GM21447 (cell line): ENCODE results near the gene IFI44.

Source experiments
- ATAC-seq: cut with Tn5 transposase; IDR thresholded peaks from one replicate; pipeline ENCODE4 v1.9.1; 2021; ENCODE audit not compliant: unreplicated experiment

The IFI44 gene

DNA sequence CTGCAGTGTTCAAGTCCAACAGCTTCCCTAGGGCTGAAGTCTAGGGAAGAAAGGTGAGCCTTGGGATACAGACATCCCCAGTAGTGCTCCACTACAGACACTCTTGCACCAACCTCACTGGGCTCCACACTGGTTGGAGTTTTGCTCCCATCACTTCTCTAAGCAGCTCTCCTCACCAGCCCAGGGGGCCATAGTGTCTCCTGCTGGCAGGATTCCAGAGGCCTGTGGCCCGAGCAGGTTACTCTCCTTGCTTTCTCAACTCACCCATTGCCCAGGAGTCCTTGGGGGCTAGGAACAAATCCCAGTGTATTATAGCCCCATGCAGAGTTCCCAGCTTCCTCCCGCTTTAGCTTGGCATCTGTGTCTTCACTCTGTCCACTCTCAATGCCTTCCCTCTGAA, 52.8 kb downstream of the IFI44 start:
- ATAC-seq, result no peak

- ATAC-seq, result no peak
Observed at GRCh38 chr1:78703806-78704205, 54.2 kb downstream of the IFI44 start.

DNA sequence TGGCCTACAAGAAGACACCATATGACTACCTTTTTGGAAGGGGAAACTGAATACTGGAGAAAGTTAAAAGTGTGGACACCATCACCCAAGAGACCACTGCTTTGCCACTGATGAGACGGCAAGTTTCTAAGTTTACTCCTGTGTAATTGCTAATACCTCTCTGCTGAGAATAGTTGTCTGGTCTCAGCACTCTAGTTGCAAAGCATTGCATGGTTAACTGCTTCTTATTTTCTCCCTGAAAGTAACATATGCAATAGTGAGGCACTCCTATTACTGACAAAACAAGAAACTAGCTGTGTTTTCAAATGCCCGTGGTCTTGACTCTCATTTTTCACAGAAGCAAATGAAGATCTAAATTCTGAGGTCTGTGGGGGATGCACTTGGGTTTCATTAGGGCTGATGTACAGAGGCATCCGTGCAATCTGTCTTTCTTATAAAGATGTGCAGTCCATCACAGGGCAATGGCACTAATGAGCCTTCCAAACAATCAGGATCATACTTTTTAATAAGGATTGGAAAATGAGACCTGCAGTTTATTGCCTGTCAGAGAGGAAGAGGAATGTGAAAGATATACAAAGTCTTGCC, 62.9 kb downstream of the IFI44 start:
- no peak for ATAC-seq

DNA sequence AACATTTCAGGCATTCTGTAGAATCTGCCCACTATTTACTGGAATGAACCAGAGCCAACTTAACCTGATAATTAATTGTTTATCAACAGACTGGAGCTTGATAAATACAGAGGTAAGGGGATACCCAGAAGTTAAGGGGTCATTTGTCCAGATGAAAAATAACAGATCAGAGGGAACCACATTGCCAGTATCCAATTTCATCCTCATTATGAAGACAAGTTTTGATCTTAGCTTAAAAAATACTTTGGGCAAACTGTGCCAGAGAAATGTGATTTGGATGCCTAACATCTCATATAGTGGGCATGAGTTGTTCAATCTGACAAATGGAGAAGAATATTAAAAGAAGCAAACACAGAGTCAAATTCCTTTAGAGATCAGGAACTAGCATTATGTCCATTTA, 63.7 kb downstream of the IFI44 start:
- no peak for ATAC-seq
